Stimulated activated CD4-positive, alpha-beta T cell treated with anti-CD3 and anti-CD28 coated beads, Interleukin-2, amount 100 ng/mL, for 24 hours (primary cell): ENCODE data around the gene TBC1D2B.
A peak's percentile ranks its signal among the peaks of the same experiment; 100 is the strongest.

ENCODE experiments used
- DNase-seq, 2 donors: peaks; one replicate each; pipeline ENCODE4 v3.0.0-alpha.2; 2020

TBC1D2B gene

GRCh38 chr15:78071383-78071782, 6.1 kb downstream of the TBC1D2B start:
- no peak for DNase-seq

- peak in 1 of 2 donors; percentile 50 for DNase-seq
Measured at GRCh38 chr15:78070049-78070700, 7.3 kb downstream of the TBC1D2B start.

- no peak for DNase-seq
Measured at GRCh38 chr15:78069462-78070029, 8.0 kb downstream of the TBC1D2B start.

GRCh38 chr15:78069052-78069414, 8.5 kb downstream of the TBC1D2B start:
- no peak for DNase-seq

- DNase-seq = no peak
Measured at GRCh38 chr15:78067328-78068228, 9.9 kb downstream of the TBC1D2B start.

- DNase-seq = no peak
Measured at GRCh38 chr15:78065973-78066946, 11.3 kb downstream of the TBC1D2B start.

GRCh38 chr15:78065284-78065872, 12.1 kb downstream of the TBC1D2B start:
- DNase-seq = no peak

- DNase-seq = no peak
Measured at GRCh38 chr15:78064544-78064943, 13.0 kb downstream of the TBC1D2B start.

- no peak for DNase-seq
Measured at GRCh38 chr15:78063970-78064385, 13.5 kb downstream of the TBC1D2B start.

GRCh38 chr15:78063217-78063616, 14.3 kb downstream of the TBC1D2B start:
- no peak for DNase-seq

GRCh38 chr15:78061963-78062427, 15.5 kb downstream of the TBC1D2B start:
- no peak for DNase-seq

- DNase-seq = no peak
Measured at GRCh38 chr15:78060232-78060631, 17.3 kb downstream of the TBC1D2B start.

GRCh38 chr15:78059110-78059839, 18.2 kb downstream of the TBC1D2B start:
- DNase-seq = no peak

- DNase-seq = no peak
Measured at GRCh38 chr15:78058401-78058935, 19.0 kb downstream of the TBC1D2B start.

GRCh38 chr15:78057803-78058202, 19.7 kb downstream of the TBC1D2B start:
- DNase-seq = no peak

- DNase-seq = no peak
Measured at GRCh38 chr15:78056714-78057269, 20.7 kb downstream of the TBC1D2B start.

- DNase-seq = no peak
Measured at GRCh38 chr15:78055919-78056713, 21.4 kb downstream of the TBC1D2B start.

- no peak for DNase-seq
Measured at GRCh38 chr15:78054966-78055365, 22.5 kb downstream of the TBC1D2B start.

- DNase-seq = no peak
Measured at GRCh38 chr15:78054518-78054917, 23.0 kb downstream of the TBC1D2B start.

GRCh38 chr15:78052545-78052944, 25.0 kb downstream of the TBC1D2B start:
- DNase-seq = no peak
